Subcutaneous adipose tissue (tissue), 4 donors: Measurements from ENCODE around the gene SWAP70. TPM values are rescaled to one million over a fixed set of nuclear protein-coding genes. Genes with fewer than 3 reads are reported as not detected.

Experiments used
- CTCF ChIP-seq: fragments of 450-650 bp; IDR thresholded peaks from one replicate; pipeline ENCODE4 v1.5.1; 2016; ENCODE audit warnings: low read depth, mild to moderate bottlenecking, control low read depth, antibody characterized with exemption, moderate library complexity
- total RNA-seq, 4 donors: library from RNA; depleted of rRNA; stranded (reverse); fragments of >200 nt; gene quantifications; one replicate each; pipeline ENCODE4 v1.1.0, GENCODE V29; 2016

The SWAP70 gene
- total RNA-seq, 4 donors from 2014 or later, result 48.8 to 72.7 (median 60.6) TPM

GRCh38 chr11:9665749-9666148 lies 1.9 kb downstream of the SWAP70 start:
- no peak for TF ChIP-seq CTCF

- no peak for TF ChIP-seq CTCF
Measured at GRCh38 chr11:9669954-9670353, 6.1 kb downstream of the SWAP70 start.

GRCh38 chr11:9672288-9672916 lies 8.5 kb downstream of the SWAP70 start:
- TF ChIP-seq CTCF, result no peak

GRCh38 chr11:9672918-9673317 lies 9.0 kb downstream of the SWAP70 start:
- no peak for TF ChIP-seq CTCF

- TF ChIP-seq CTCF, result no peak
Measured at GRCh38 chr11:9675691-9676090, 11.8 kb downstream of the SWAP70 start.

- TF ChIP-seq CTCF, result no peak
Measured at GRCh38 chr11:9677951-9678350, 14.1 kb downstream of the SWAP70 start.

- no peak for TF ChIP-seq CTCF
Measured at GRCh38 chr11:9678576-9678975, 14.7 kb downstream of the SWAP70 start.
